Measurements from ENCODE around the gene MCTP1.

GRCh38 chr5:95224701-95225459 lies 60.0 kb downstream of the MCTP1 start:
- TF ChIP-seq POLR2AphosphoS5 (IDR thresholded peaks at IDR 0.05; ENCODE audit: borderline replicate concordance, low read depth, low read length) (no peak), EZH2 (IDR thresholded peaks at IDR 0.05) (no peak)
